Central memory CD8-positive, alpha-beta T cell (primary cell): ENCODE results near the gene FGA.

Experiments
- ATAC-seq: fragments of 150-1000 bp; cut with Tn5 transposase; replicated peaks from 2 replicates; pipeline ENCODE4 v1.10.0; 2022; ENCODE audit warnings: mild to moderate bottlenecking, moderate FRiP score, moderate number of reproducible peaks; ENCODE audit not compliant: poor library complexity, severe bottlenecking; ENCODE audit errors: extremely low read depth
- DNase-seq, 2 donors: peaks; one replicate each; pipeline ENCODE4 v3.0.0; 2021; ENCODE audit warnings: low spot score in 2 of 2
- H3K27ac Mint-ChIP-seq: one replicate; pipeline ENCODE4 v1.8.0; 2022; ENCODE audit warnings: low read depth, mild to moderate bottlenecking, moderate library complexity, mixed read lengths
- H3K27me3 Mint-ChIP-seq: one replicate; pipeline ENCODE4 v1.8.0; 2022; ENCODE audit warnings: mixed read lengths
- H3K36me3 Mint-ChIP-seq: one replicate; pipeline ENCODE4 v1.8.0; 2022; ENCODE audit warnings: mild to moderate bottlenecking, moderate library complexity, mixed read lengths; ENCODE audit not compliant: insufficient read depth
- H3K4me1 Mint-ChIP-seq: one replicate; pipeline ENCODE4 v1.8.0; 2022; ENCODE audit warnings: mixed read lengths
- H3K4me3 Mint-ChIP-seq: one replicate; pipeline ENCODE4 v1.8.0; 2022; ENCODE audit warnings: mild to moderate bottlenecking, moderate library complexity, mixed read lengths
- H3K9me3 Mint-ChIP-seq: one replicate; pipeline ENCODE4 v1.8.0; 2022; ENCODE audit warnings: mixed read lengths

The FGA gene

DNA sequence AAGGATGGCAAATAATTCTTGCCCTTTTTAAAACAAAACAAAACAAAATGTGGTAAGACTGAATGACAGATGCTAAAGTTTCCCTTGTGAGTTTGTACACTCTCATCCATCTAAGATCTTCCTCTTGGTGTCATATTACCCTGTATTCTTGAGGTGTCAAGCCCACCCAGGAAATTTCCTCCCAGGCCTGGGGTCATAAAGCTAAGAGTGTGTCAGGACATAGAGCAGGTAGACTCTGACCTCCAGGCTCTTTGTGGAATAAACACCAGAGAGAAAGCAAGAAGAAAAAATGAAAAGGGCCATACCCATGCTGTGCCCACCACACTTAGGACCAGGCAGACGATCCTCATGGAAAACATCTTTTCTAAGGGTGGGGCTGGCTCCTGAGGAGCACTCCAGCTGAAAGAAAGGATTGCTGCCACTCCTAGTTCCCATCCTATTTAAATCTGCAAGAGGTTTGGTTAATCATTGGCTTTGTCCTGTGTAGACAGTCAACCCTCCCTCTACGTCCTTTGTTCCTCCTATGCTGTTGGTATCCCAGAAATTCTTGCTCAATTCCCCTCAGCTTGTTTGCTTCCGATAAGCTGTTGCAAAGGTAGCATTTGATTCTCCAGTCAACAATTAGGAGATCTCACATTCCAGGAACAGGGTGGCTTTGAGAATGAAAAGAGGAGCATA is at the start of gene FGA:
Gene FGA (minus strand): TSS at position 414 of the 678 bp plus-strand sequence. CDS start 55 bp downstream, at position 359.
- Mint-ChIP-seq H3K36me3 (no peaks in the 10 kb centered on the region), H3K27ac (no peak within 1 kb of the TSS), H3K4me1 (no peaks in the 10 kb centered on the region), H3K9me3 (no peaks in the 10 kb centered on the region), H3K27me3 (peaks cover 69% of the 10 kb centered on the region), H3K4me3 (no peak within 1 kb of the TSS)
- ATAC-seq, result no peak
- DNase-seq, result no peak

DNA sequence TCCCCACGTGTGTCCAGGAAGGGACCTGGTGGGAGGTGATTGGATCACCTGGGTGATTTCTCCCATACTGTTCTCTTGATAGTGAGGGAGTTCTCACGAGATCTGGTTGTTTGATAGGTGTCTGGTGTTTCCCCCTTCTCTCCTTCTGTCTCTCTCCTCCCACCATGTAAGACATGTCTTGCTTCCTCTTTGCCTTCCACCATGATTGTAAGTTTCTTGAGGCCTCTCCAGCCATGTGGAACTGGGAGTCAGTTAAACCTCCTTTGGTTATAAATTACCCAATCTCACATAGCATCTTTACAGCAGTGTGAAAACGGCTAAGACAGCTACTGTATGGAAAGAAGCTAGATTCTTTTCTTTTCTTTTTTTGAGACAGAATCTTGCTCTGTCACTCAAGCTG is 43.5 kb upstream of the FGA start:
- H3K27ac Mint-ChIP-seq, result no peak overlapping the region
- H3K27me3 Mint-ChIP-seq, result peaks cover 35% of the 10 kb centered on the region
- no peak overlapping the region for H3K4me3 Mint-ChIP-seq
- no peaks in the 10 kb centered on the region for H3K9me3 Mint-ChIP-seq
- no peaks in the 10 kb centered on the region for H3K4me1 Mint-ChIP-seq
- DNase-seq (no peak), ATAC-seq (no peak)
- H3K36me3 Mint-ChIP-seq, result no peaks in the 10 kb centered on the region

DNA sequence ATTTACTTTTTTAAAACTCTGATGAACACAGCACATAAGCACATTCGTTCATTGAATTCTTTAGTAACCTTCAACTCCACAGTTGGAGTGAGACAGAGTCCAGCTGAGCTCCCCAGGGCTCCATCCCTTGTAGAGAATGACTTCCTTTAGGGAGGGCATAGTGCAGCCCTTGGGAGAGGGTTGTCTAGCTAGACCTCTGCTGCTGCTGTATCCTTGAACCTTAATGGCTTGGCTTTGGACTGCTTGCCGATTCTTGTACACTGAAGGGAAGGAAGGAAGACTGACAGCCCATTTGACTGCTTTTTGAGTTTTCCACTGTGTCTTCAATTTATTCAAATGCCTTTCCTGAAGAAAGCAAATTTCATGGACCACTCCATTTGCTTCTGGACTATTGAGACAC is 41.3 kb upstream of the FGA start:
- Mint-ChIP-seq H3K4me3 (no peak overlapping the region), H3K27me3 (peaks cover 18% of the 10 kb centered on the region), H3K9me3 (no peaks in the 10 kb centered on the region), H3K36me3 (no peaks in the 10 kb centered on the region), H3K4me1 (no peaks in the 10 kb centered on the region), H3K27ac (no peak overlapping the region)
- ATAC-seq (no peak), DNase-seq (no peak)

DNA sequence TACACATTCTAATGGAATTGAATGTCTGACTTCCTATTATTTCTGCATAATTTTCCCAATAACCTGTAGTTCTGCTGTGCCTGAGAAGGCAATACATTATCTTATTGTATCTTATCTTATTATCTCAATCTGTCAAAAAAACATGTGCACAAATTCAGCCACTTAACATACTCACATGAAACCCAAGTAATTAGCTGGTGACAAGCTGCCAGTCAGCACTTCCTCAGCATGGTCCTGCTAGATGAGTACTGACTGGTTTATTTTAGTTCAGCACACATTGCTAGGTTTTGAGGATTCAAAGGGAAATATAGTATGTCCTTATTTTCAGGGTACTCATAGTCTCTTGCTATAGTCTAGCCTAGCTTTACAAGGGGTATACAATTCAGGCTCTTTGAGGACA is 39.8 kb upstream of the FGA start:
- H3K4me1 Mint-ChIP-seq, result no peaks in the 10 kb centered on the region
- H3K4me3 Mint-ChIP-seq, result no peak overlapping the region
- ATAC-seq (no peak), DNase-seq (no peak)
- no peak overlapping the region for H3K27ac Mint-ChIP-seq
- no peaks in the 10 kb centered on the region for H3K9me3 Mint-ChIP-seq
- H3K27me3 Mint-ChIP-seq, result peaks cover 30% of the 10 kb centered on the region
- no peaks in the 10 kb centered on the region for H3K36me3 Mint-ChIP-seq

DNA sequence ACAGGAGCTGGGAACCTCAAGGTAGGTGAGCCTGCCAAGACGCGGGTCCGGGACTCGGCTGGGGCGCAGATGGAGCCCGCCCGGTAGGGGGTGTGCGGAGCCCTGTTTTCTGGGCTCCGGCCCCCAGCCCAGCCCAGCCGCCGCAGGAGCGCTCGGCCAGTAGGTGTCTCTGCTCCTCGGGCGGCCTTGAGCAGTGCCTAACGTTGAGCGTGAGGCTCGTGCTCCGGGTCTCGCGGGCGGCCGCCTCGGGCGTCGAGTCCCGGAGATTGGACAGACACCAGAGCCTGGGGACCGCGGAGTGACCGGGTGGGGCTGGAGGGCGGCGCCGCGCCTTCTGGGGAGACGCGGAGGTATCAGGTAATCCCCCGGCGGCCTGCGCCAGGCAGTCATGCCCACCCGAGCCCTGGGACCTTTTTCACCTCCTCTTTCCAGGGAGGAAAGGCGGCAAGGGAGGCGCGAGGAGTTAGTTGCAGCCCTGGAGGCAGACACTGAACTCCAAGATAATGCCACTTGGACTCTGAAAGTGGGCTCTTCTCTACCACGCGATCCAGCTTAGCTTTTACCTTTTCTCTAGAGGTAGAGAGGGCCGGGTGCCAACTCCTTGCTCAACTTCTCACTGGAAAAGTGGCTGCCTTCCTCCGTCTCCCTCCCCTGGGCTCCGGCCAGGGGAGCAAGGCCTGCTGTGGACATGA is 36.4 kb upstream of the FGA start:
- Mint-ChIP-seq H3K4me3 (no peak overlapping the region), H3K4me1 (no peaks in the 10 kb centered on the region), H3K27ac (no peak overlapping the region), H3K9me3 (no peaks in the 10 kb centered on the region), H3K36me3 (no peaks in the 10 kb centered on the region), H3K27me3 (peaks cover 12% of the 10 kb centered on the region)
- DNase-seq, result no peak
- ATAC-seq, result peak; percentile 43

DNA sequence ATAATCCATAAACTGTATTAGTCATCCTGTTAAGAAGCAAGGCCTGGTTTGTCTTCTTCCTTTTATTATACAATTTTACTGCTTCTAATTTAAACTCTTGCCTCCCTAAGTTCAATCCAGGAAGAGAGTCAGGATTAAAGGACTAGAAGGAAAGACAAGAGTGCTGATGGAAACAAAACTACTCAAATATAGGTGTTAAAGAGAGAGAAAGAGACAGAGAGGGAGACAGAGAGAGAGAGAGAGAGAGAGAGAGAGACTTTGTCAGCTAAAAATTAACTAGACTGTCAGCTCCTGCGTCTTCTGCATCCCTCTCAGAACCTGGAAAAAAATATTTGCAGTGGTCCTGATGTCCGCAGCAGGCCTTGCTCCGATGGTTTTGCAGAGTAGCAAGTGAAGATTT is 35.4 kb upstream of the FGA start:
- Mint-ChIP-seq H3K27me3 (peaks cover 12% of the 10 kb centered on the region), H3K4me3 (no peak overlapping the region), H3K4me1 (no peaks in the 10 kb centered on the region), H3K27ac (no peak overlapping the region), H3K9me3 (no peaks in the 10 kb centered on the region), H3K36me3 (no peaks in the 10 kb centered on the region)
- ATAC-seq (no peak), DNase-seq (no peak)

DNA sequence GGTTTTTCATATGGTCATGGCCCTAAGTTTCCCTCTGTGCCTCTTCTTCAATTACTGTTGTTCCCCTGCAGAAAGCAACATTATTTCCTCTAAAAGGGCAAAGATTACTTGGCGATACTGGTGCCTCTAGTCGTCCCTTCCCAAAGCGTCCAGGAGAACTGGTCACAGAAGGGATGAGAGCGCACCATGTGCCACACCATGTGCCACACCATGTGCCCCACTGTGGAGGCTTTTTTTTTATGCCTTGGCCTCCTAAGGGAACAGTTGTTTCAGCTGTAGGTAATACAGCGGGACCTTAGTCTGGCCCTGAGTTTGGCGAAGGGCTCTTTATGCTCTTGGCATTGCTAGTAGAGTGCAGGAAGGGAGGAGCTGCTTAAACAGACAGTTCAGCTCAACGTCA is 33.5 kb upstream of the FGA start:
- Mint-ChIP-seq H3K9me3 (no peaks in the 10 kb centered on the region), H3K4me1 (no peaks in the 10 kb centered on the region), H3K36me3 (no peaks in the 10 kb centered on the region), H3K27me3 (peaks cover 12% of the 10 kb centered on the region), H3K27ac (no peak overlapping the region), H3K4me3 (no peak overlapping the region)
- ATAC-seq, result no peak
- no peak for DNase-seq

DNA sequence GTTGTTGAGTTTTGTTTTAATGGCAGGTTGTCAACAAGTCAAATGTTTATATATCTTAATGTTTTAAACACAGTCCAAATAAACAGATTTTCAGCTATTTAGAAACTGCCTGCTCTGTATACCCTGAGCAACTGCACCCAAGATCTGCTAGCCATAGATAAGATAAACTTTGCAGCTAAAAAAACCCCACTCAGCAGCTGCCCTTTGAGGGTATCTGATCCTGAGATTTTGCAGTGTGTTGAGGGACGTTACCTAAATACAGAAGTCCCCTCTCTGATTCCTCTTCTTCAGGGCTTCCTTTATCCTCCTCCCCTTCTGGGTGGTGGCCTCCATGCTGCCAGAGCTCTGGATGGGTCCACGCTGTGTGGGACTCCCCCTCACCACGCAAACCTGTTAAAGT is 32.9 kb upstream of the FGA start:
- no peaks in the 10 kb centered on the region for H3K9me3 Mint-ChIP-seq
- H3K36me3 Mint-ChIP-seq, result no peaks in the 10 kb centered on the region
- no peak overlapping the region for H3K27ac Mint-ChIP-seq
- H3K4me3 Mint-ChIP-seq, result no peak overlapping the region
- no peak for DNase-seq
- H3K27me3 Mint-ChIP-seq, result peaks cover 12% of the 10 kb centered on the region
- no peaks in the 10 kb centered on the region for H3K4me1 Mint-ChIP-seq
- ATAC-seq, result no peak

DNA sequence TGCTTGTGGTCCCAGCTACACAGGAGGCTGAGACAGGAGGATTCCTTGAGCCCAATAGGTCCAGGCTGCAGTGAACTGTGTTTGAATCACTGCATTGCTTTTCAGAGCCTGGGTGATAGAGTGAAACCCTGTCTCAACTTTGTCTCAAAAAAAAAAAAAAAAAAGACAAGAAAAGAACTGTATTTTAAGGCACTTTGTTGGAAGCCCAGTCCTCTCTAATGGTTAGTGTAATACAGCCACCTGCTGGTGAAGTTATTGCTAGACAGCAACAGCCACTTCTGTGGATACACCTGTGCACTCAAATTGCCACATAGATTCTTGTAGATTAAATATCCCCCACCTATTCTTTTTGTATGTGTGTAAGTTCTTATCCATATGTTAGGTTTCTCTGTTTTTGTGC is 32.1 kb upstream of the FGA start:
- H3K4me1 Mint-ChIP-seq, result no peaks in the 10 kb centered on the region
- ATAC-seq, result no peak
- H3K27ac Mint-ChIP-seq, result no peak overlapping the region
- no peak for DNase-seq
- H3K9me3 Mint-ChIP-seq, result no peaks in the 10 kb centered on the region
- peaks cover 12% of the 10 kb centered on the region for H3K27me3 Mint-ChIP-seq
- H3K4me3 Mint-ChIP-seq, result no peak overlapping the region
- no peaks in the 10 kb centered on the region for H3K36me3 Mint-ChIP-seq

DNA sequence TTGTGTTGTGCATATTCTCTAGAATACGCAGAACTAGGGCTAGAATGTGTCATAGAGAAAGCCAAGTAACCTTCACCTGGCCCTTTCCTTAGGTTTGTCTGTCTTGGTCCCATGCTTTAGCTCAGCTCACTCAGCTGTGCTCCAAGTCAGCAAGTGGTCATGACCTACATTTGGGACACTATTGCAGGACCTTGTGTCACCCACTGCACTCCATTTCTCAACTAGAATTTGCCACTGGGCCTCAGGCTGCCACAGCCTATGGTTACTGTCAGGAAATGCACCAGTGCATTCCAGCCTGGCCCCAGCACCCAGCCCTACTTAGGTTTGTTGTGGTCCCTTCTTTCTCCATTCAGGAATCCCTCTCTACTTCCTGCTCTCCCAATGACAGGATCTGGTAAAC is 29.6 kb upstream of the FGA start:
- Mint-ChIP-seq H3K4me3 (no peak overlapping the region), H3K27me3 (no peaks in the 10 kb centered on the region), H3K4me1 (no peaks in the 10 kb centered on the region), H3K36me3 (no peaks in the 10 kb centered on the region), H3K9me3 (no peaks in the 10 kb centered on the region), H3K27ac (no peak overlapping the region)
- no peak for DNase-seq
- ATAC-seq, result no peak

DNA sequence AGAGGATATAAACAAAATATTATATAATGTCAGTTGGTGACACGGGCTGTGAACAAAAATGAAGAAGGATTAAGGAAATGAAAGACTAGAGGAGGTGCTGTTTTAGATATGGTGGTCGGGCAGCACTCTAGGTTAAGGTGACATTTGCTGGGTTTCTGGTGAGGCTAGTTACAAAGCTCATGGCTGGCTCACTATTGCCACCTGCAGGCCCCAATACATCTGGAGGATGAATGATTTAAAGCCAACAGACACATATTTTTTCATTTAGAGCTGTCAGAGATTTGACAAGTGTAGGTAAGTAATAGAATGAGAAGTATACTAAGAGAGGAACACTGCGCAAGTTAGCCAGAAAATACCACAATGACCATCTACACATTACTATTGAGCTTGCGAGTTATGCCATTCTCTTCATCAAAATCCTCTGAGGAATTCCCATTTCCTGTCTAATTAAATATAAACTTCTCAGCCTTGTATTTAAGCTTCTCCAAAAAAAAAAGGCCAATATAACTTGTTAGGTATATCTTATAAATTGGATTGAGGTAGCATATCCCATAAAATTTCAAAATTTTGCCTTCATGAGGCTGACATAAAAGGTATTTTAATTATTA is 28.3 kb upstream of the FGA start:
- DNase-seq (no peak), ATAC-seq (peak; percentile 32)
- Mint-ChIP-seq H3K9me3 (no peaks in the 10 kb centered on the region), H3K27me3 (no peaks in the 10 kb centered on the region), H3K27ac (no peak overlapping the region), H3K4me3 (no peak overlapping the region), H3K4me1 (no peaks in the 10 kb centered on the region), H3K36me3 (no peaks in the 10 kb centered on the region)

DNA sequence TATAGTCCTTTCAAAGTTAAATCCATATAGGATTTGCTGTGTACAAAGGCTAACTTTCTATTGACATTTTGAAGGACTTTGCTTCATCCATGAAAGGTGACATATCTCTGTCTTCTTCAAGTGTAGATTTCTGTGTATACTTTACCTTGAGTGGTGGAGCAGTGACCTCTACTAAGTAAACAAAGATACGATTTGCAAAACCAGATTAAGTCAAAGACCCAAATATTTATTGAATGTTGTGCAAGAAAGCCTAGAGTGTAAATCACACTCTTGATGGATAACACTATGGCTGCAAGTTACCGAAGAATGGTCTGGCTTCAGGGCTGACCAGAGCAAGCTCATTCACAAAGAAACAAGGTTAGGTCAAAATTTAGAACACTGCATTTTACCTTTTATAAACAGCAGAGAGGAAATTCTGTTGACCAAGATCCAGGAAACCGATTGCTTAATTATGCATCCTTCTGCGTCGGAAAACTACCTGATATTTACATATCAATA is 27.3 kb upstream of the FGA start:
- H3K36me3 Mint-ChIP-seq, result no peaks in the 10 kb centered on the region
- DNase-seq (no peak), ATAC-seq (no peak)
- no peaks in the 10 kb centered on the region for H3K4me1 Mint-ChIP-seq
- H3K27ac Mint-ChIP-seq, result no peak overlapping the region
- H3K9me3 Mint-ChIP-seq, result no peaks in the 10 kb centered on the region
- peaks cover under 1% of the 10 kb centered on the region for H3K27me3 Mint-ChIP-seq
- H3K4me3 Mint-ChIP-seq, result no peak overlapping the region

DNA sequence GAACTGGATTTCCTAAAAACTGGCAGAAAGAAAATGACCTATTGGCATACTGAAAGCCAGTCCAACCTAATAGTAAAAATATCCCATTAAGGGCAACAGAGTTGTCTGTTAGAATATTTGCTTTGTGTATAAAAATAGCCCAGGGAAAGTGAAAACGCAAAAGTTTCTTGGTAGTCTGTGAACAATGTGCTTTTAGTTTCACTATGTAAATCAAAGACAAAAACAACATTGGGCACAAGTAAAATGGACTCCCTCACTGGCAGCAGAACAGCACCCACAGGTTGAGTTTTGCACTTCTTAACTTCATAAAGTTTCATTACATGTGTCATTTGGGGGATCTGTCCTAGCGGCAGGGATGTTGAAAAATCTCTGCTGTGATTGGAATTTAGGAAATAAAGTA is 26.2 kb upstream of the FGA start:
- Mint-ChIP-seq H3K27ac (no peak overlapping the region), H3K4me3 (no peak overlapping the region), H3K27me3 (peaks cover 11% of the 10 kb centered on the region), H3K4me1 (no peaks in the 10 kb centered on the region), H3K9me3 (no peaks in the 10 kb centered on the region), H3K36me3 (no peaks in the 10 kb centered on the region)
- DNase-seq, result no peak
- ATAC-seq, result no peak
